Stimulated activated CD4-positive, alpha-beta T cell treated with anti-CD3 and anti-CD28 coated beads, Interleukin-1b, Interleukin-23, amount 100 ng/mL, for 1 hour (primary cell): ENCODE data around the gene ANKLE1.
A peak's percentile ranks its signal among the peaks of the same experiment; 100 is the strongest.
"Not testable (repeated sequence)": the region's sequence is repeated elsewhere in the genome, so short reads cannot be mapped to it uniquely, and the experiment has no call there.

ENCODE experiments used
- DNase-seq, 2 donors: peaks; one replicate each; pipeline ENCODE4 v3.0.0-alpha.2; 2020; ENCODE audit warnings: low read depth in 2 of 2

The ANKLE1 gene

GRCh38 chr19:17282488-17283125 is 906 bp downstream of the ANKLE1 start:
- peak; percentile 65 to 68 for DNase-seq

- no peak for DNase-seq
Observed at GRCh38 chr19:17283504-17283996, 1.8 kb downstream of the ANKLE1 start.

GRCh38 chr19:17285415-17286135 is 3.9 kb downstream of the ANKLE1 start:
- no peak for DNase-seq

GRCh38 chr19:17286263-17286662 is 4.6 kb downstream of the ANKLE1 start:
- no peak for DNase-seq

DNA sequence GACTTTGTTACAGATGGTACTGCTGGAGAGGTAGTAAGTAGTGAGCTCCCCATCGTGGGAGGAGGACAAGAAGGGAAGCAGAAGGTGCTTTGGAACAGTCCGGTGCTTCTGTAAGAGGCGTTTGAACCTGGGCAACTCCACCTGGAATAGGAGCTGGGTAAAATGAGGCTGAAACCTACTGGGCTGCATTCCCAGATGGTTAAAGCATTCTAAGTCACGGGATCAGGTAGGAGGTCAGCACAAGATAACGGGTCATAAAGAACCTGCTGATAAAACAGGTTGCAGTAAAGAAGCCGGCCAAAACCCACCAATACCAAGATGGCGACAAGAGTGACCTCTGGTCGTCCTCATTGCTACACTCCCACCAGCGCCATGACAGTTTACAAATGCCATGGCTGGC is 5.1 kb downstream of the ANKLE1 start:
- DNase-seq = no peak

DNA sequence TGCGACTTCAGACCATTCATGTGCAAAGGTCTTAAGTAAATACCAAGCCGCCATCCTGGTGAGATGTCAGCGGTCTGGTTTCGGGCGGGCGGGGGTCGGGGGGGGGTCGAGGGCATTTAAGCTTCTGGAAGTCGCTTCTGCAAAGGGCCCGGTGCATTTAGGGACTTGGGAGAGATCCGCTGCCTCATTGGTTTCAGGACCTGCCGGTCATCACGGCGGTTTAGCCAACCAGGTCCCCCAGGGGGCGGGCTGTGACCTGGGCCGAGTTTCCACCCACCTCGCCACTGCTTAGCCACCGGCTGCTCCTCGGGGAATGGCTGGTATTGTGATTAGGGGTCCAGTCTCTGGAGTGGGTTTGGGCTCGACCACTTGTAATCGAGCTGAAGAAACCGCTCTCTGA is 7.8 kb downstream of the ANKLE1 start:
- peak in 1 of 2 donors; percentile 7 for DNase-seq

- DNase-seq = peak; percentile 48 to 74
Observed at GRCh38 chr19:17292301-17293074, 10.8 kb downstream of the ANKLE1 start.

DNA sequence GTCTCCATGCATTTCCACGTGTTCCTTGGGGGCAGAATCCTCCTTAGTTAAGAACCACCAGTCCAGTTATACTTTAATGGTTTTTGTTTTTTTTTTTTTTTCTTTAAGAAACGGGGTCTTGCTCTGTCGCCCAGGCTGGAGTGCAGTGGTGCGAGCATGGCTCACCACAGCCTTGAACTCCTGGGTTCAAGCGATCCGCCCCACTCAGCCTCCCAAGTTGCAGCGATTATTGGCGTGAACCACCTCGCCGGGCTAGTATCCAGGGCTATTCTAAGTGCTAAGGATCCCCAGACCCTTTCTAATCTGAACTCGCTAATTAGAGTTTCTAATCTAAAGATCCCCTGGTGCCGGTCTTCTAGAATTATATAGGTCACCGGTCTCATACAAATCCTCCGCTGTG is 11.9 kb downstream of the ANKLE1 start:
- no peak for DNase-seq

DNA sequence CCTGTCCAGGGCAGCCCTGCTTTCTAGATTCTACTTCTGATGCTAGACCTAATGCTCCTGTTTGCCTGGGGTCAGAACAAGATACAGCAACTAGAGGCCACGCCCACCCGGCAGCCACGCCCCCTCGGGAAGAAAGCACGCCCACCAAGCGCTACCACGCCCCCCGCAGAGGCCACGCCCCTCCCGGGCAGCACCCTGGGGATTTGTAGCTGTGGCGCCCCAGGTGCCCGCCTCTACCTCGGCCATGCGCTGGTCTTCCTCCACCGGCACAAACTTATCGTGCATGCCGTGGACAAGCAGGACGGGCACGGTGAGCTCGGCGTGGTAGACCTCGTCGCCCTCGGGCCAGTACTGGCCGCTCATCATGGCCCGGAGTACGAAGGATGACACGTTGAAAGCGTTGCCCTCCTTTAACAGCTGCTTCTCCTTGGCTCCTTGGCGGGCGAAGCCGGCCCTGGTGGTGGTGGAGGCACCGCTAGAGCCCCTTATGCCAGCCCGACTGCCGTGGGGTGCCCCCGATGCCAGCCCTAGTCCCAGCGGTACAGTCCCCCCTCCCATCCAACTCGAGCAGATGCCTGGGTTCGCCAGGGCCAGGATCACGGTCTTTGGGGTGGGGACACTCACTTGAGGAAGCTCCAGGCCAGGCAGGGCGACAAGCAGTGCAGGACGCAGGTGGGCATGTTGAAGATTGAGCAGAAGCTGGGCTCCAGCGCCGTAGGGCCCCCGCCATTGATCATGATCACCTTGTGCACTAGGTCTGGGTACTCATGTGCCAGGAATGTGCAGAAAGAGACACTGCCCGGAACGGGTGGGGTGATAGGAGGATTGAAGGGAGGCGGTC is 12.6 kb downstream of the ANKLE1 start:
- peak in 1 of 2 donors; percentile 39 for DNase-seq

- DNase-seq = not testable (repeated sequence)
Observed at GRCh38 chr19:17295551-17295950, 13.8 kb downstream of the ANKLE1 start.

- DNase-seq = no peak
Observed at GRCh38 chr19:17296273-17296672, 14.6 kb downstream of the ANKLE1 start.

DNA sequence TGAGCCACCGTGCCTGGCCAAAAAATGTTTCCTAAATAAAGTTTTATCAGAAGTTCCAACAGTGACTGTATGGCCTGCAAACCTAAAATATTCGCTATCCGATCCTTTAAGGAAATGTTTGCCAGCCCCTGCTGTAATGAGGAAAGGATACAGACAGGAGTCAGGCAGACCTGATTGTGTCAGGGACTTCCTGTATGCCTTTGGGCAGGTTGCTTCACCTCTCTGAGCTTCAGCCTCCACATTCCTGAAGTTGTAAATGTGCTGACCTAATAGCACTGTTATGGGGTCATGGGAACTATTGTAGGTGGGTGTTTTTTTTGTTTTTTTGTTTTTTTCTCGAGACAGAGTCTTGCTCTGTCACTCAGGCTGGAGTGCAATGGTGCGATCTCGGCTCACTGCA is 15.3 kb downstream of the ANKLE1 start:
- DNase-seq = no peak

DNA sequence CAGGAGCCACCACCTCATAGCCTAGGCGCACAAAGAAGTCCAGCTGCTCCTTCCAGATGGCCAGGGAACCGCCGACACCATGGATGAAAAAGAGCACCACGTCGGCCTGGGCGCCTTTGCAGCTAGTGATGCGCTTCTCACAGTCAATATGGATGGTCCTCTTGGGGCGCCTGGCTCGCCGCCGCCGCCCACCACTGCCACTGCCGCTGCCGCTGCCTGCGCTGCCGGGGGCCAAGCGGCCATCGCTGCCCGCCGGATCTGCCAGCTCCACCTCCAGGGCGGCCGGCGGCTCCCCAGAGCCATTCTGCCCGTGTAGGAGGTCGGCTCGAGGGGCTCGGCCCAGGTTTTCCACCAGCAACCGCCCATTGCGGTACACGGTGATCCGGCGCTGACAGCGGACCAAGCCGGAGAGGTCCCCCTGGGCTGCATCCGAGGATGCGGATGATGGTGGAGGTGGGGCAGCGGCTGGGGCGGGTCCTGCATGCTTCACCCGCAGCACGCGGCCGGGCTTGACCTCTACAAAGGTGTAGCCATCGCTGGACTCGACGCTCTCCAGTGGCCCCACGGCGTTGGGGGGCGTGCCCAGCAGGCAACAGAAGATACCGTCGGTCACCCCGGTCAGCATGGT is 19.4 kb downstream of the ANKLE1 start:
- no peak for DNase-seq

DNA sequence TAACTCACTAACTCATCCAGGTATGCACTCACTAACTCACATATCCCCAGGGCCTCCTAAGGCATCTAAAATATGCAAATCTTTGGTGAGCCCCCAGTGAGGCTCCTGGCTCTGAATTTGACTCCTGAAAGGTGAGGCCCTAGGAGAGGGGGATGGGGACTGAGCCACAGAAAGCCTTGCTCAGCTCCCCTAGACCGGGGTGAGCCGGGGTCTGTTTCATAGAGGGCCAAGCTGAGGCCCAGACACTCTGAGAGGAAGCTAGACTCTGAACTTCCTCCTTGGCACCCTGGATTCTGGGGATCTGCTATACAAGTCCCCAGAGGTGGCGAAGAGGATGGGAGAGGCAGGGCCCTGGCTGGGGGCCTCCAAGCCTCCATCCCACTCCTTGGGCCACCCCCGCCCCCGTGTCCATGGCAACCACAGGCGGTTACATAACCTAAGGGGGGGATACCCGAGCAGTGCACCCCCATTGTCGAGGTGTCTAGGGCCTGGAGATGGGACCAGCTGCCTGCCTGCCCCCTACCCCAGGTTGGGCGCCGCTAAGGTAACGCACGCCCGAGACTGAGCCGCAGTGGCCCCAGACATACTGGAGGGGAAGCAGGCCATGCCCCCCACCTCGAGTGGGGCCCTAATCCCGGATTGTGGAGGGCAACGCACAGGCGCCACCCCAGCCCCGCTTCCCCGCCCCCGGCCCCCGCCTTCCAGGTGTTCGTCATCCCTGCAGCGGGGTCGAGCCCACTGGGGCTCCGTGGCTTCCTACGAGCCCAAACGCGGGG is 20.9 kb downstream of the ANKLE1 start:
- no peak for DNase-seq

- DNase-seq = peak; percentile 79 to 91
Observed at GRCh38 chr19:17303167-17303939, 21.7 kb downstream of the ANKLE1 start, which contains the start of gene ABHD8. TSS of gene ABHD8 (minus strand) at chr19:17303425. CDS start at chr19:17301616, 1,809 bp downstream.

GRCh38 chr19:17303940-17304267 is 22.2 kb downstream of the ANKLE1 start:
- no peak for DNase-seq

GRCh38 chr19:17304386-17305215 is 22.9 kb downstream of the ANKLE1 start:
- DNase-seq = no peak

- no peak for DNase-seq
Observed at GRCh38 chr19:17305216-17305516, 23.5 kb downstream of the ANKLE1 start.
